ENCODE data around the gene DNAJB14.

The DNAJB14 gene

GRCh38 chr4:99915449-99915848 is 31.0 kb downstream of the DNAJB14 start:
- H3K36me3 ChIP-seq, result peaks cover 8% of the 10 kb centered on the region

GRCh38 chr4:99894998-99895397 is 51.4 kb downstream of the DNAJB14 start:
- H3K36me3 ChIP-seq, result peaks cover 10% of the 10 kb centered on the region
- TF ChIP-seq CTCF (IDR thresholded peaks at IDR 0.05), result no peak
- peak overlapping the region; percentile 98 for H3K27ac ChIP-seq
- H3K9me3 ChIP-seq, result no peaks in the 10 kb centered on the region
- H3K4me3 ChIP-seq (ENCODE audit: low read depth in 1 of 2, low read length in 1 of 2), result peak overlapping the region; percentile 80
- H3K27me3 ChIP-seq, result no peaks in the 10 kb centered on the region
- H3K4me1 ChIP-seq (ENCODE audit: control insufficient read depth in 1 of 2, insufficient read depth in 1 of 2, low read depth in 1 of 2, low read length in 1 of 2), result peaks cover 26 to 40% of the 10 kb centered on the region in 2 experiments

More at GRCh38 chr4:99915449-99915848, 31.0 kb downstream of the DNAJB14 start:
- Histone ChIP-seq H3K27ac (no peak overlapping the region), H3K9me3 (no peaks in the 10 kb centered on the region), H3K4me1 (ENCODE audit: control insufficient read depth in 1 of 2, insufficient read depth in 1 of 2, low read depth in 1 of 2, low read length in 1 of 2) (no peaks in the 10 kb centered on the region), H3K4me3 (ENCODE audit: low read depth in 1 of 2, low read length in 1 of 2) (no peak overlapping the region), H3K27me3 (no peaks in the 10 kb centered on the region)
- no peak for TF ChIP-seq CTCF (IDR thresholded peaks at IDR 0.05)

GRCh38 chr4:99894161-99894997 is 52.0 kb downstream of the DNAJB14 start, which contains the start of gene LAMTOR3:
Gene LAMTOR3, minus strand, starts transcription at chr4:99894427. Its CDS starts 464 bp downstream, at chr4:99893963.
- Histone ChIP-seq H3K27ac (peak within 1 kb of the TSS; percentile 98), H3K4me1 (ENCODE audit: control insufficient read depth in 1 of 2, insufficient read depth in 1 of 2, low read depth in 1 of 2, low read length in 1 of 2) (peaks cover 26 to 42% of the 10 kb centered on the region in 2 experiments), H3K9me3 (no peaks in the 10 kb centered on the region), H3K4me3 (ENCODE audit: low read depth in 1 of 2, low read length in 1 of 2) (peak within 1 kb of the TSS; percentile 80), H3K27me3 (no peaks in the 10 kb centered on the region), H3K36me3 (peaks cover 10% of the 10 kb centered on the region)
- TF ChIP-seq CTCF (IDR thresholded peaks at IDR 0.05), result no peak

- no peaks in the 10 kb centered on the region for H3K27me3 ChIP-seq
- peaks cover 11% of the 10 kb centered on the region for H3K36me3 ChIP-seq
- peak overlapping the region; percentile 80 for H3K4me3 ChIP-seq (ENCODE audit: low read depth in 1 of 2, low read length in 1 of 2)
- H3K9me3 ChIP-seq, result no peaks in the 10 kb centered on the region
- peak overlapping the region; percentile 98 for H3K27ac ChIP-seq
- H3K4me1 ChIP-seq (ENCODE audit: control insufficient read depth in 1 of 2, insufficient read depth in 1 of 2, low read depth in 1 of 2, low read length in 1 of 2), result peaks cover 26 to 48% of the 10 kb centered on the region in 2 experiments
- no peak for TF ChIP-seq CTCF (IDR thresholded peaks at IDR 0.05)
These were observed 52.6 kb downstream of the DNAJB14 start for GRCh38 chr4:99893839-99894160.

GRCh38 chr4:99893029-99893428 is 53.4 kb downstream of the DNAJB14 start:
- H3K27me3 ChIP-seq, result no peaks in the 10 kb centered on the region
- peak overlapping the region; percentile 80 for H3K4me3 ChIP-seq (ENCODE audit: low read depth in 1 of 2, low read length in 1 of 2)
- H3K9me3 ChIP-seq, result no peaks in the 10 kb centered on the region
- H3K36me3 ChIP-seq, result peaks cover 11% of the 10 kb centered on the region
- TF ChIP-seq CTCF (IDR thresholded peaks at IDR 0.05), result no peak
- peaks cover 26 to 49% of the 10 kb centered on the region in 2 experiments for H3K4me1 ChIP-seq (ENCODE audit: control insufficient read depth in 1 of 2, insufficient read depth in 1 of 2, low read depth in 1 of 2, low read length in 1 of 2)
- H3K27ac ChIP-seq, result peak overlapping the region; percentile 98
